Mesendoderm (in vitro differentiated cells): ENCODE measurements around the gene FZD10.

Experiments
- DNase-seq: peaks from one replicate; pipeline ENCODE4 v3.0.0; 2013
- H2AK5ac ChIP-seq: 2 replicates; pipeline ENCODE4 v1.6.1; 2013; ENCODE audit warnings: low read length, inconsistent platforms
- H2BK120ac ChIP-seq: 2 replicates; pipeline ENCODE4 v1.6.1; 2013; ENCODE audit warnings: low read depth, mild to moderate bottlenecking, low read length, moderate library complexity, mixed read lengths
- H2BK15ac ChIP-seq: replicated peaks from 2 replicates; pipeline ENCODE4 v1.6.1; 2013; ENCODE audit warnings: low read depth, mild to moderate bottlenecking, moderate library complexity
- H2BK5ac ChIP-seq: 2 replicates; pipeline ENCODE4 v1.6.1; 2013; ENCODE audit warnings: low read length, inconsistent platforms
- H3K18ac ChIP-seq: 2 replicates; pipeline ENCODE4 v1.6.1; 2013; ENCODE audit warnings: mild to moderate bottlenecking, low read length, mixed read lengths
- H3K23ac ChIP-seq: one replicate; pipeline ENCODE4 v1.6.1; 2013; ENCODE audit warnings: low read length
- H3K27ac ChIP-seq: 2 replicates; pipeline ENCODE4 v1.5.1; 2013; ENCODE audit warnings: low read depth, mild to moderate bottlenecking, inconsistent platforms, low read length, moderate library complexity
- H3K27me3 ChIP-seq: 2 replicates; pipeline ENCODE4 v1.6.1; 2013; ENCODE audit warnings: low read length, control low read depth, mild to moderate bottlenecking, inconsistent platforms; ENCODE audit not compliant: insufficient read depth, poor library complexity
- H3K36me3 ChIP-seq: 2 replicates; pipeline ENCODE4 v1.6.1; 2013; ENCODE audit warnings: low read length, inconsistent platforms; ENCODE audit not compliant: control insufficient read depth, insufficient read depth
- H3K4ac ChIP-seq: one replicate; pipeline ENCODE4 v1.6.1; 2013; ENCODE audit warnings: low read depth, mild to moderate bottlenecking, low read length, moderate library complexity
- H3K4me1 ChIP-seq: 2 replicates; pipeline ENCODE4 v1.6.1; 2013; ENCODE audit warnings: low read depth, low read length, inconsistent platforms; ENCODE audit not compliant: control insufficient read depth
- H3K4me2 ChIP-seq: 2 replicates; pipeline ENCODE4 v1.6.1; 2013; ENCODE audit warnings: low read length
- H3K4me3 ChIP-seq: 2 replicates; pipeline ENCODE4 v1.5.1; 2013; ENCODE audit warnings: mild to moderate bottlenecking, low read length
- H3K56ac ChIP-seq: one replicate; pipeline ENCODE4 v1.6.1; 2013; ENCODE audit warnings: low read length
- H3K79me1 ChIP-seq: 2 replicates; pipeline ENCODE4 v1.6.1; 2013; ENCODE audit warnings: low read length, inconsistent platforms
- H3K79me2 ChIP-seq: 2 replicates; pipeline ENCODE4 v1.6.1; 2013; ENCODE audit warnings: mild to moderate bottlenecking, low read length; ENCODE audit not compliant: control insufficient read depth, insufficient read depth
- H3K9ac ChIP-seq: 2 replicates; pipeline ENCODE4 v1.6.1; 2013; ENCODE audit warnings: low read length, inconsistent platforms
- H4K5ac ChIP-seq: one replicate; pipeline ENCODE4 v1.6.1; 2013; ENCODE audit warnings: low read length
- H4K8ac ChIP-seq: one replicate; pipeline ENCODE4 v1.6.1; 2013; ENCODE audit warnings: low read depth, mild to moderate bottlenecking, control low read depth, low read length, moderate library complexity
- WGBS: extraction: QIAGEN DNeasy Blood & Tissue Kit; methylation state at CpG from one replicate; pipeline ENCODE4 v1.1.7; 2013; ENCODE audit warnings: low lambda C conversion rate, missing lambda C conversion rate; ENCODE audit not compliant: insufficient coverage; ENCODE audit errors: extremely low coverage; 5-methylcytosine and 5-hydroxymethylcytosine counted together

The FZD10 gene

DNA sequence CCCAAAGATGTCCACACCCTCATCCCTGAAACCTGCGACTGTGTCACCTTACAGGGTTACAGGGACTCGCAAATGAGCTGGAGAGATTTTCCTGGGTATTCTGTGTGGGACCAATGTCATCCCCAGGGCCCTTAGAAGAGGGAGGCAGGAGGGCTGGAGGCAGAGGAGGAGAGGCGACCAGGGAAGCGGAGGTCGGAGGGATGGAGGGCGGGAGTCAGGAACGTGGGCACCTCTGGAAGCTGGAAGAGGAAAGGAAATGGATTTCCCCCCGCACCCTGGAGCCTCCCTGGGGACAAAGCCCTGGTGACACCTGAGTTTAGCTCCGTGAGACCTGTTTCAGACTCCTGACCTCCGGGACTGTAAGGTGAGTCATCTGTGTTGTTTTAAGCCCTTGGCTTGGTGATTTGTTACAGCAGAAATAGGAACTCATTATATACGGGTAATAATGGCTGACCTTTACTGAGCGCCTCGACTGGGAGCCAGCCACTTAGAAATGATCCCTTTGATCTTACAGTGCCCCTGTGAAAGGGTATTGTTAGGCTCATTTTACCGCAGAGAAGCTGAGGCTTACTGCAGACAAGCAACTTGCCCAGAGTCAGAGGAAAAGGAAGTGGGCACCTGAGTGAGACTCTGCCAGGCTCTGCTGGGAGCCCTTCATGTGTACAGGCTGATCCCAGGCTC, 29.3 kb upstream of the FZD10 start:
- Histone ChIP-seq H3K56ac (no peak overlapping the region), H3K27ac (no peak overlapping the region), H2BK15ac (no peak overlapping the region), H3K18ac (no peak overlapping the region), H3K36me3 (no peaks in the 10 kb centered on the region), H3K4me3 (no peak overlapping the region), H3K27me3 (no peaks in the 10 kb centered on the region), H3K9ac (no peak overlapping the region), H3K79me2 (no peaks in the 10 kb centered on the region), H2BK5ac (no peak overlapping the region), H2AK5ac (no peak overlapping the region), H4K8ac (no peak overlapping the region), H3K4me2 (no peak overlapping the region), H3K23ac (no peak overlapping the region), H2BK120ac (no peak overlapping the region), H3K4ac (no peak overlapping the region), H3K79me1 (no peaks in the 10 kb centered on the region), H4K5ac (no peak overlapping the region), H3K4me1 (no peaks in the 10 kb centered on the region)
- no CpG with 5 or more reads among the region's 14 CpGs for WGBS
- no peak for DNase-seq

DNA sequence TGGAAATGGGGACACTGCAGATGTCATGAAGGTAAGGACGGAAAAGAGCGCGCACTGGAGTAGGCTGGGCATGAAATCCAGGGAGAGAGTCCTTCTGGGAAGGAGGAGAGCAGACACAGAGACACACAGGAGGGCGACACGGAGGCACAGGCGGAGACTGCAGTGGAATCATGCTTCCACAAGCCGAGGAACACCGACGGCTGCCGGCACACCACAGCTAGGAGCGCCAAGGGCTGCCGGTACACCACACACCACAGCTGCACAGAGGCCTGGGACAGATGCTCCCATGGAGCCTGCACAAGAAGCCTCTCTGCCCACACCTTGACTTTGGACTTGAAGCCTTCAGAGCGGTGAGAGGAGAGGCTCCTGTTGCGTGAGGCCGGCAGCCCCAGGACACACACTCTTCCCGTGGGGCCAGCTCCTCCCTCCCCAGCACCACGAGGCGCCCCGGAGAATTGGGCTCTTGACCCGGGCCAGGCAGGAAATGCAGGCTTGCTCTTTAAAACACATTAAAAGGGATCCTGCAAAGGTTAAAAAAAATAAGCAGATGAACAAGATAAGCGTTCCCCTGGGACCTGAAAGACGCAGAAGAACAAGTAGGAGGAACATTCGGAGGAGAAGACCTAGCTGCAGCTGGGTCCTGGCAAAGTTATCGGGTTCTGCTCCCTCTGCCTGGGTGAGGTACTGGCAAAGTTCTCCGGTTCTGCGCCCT, 28.3 kb upstream of the FZD10 start:
- H2BK5ac ChIP-seq: no peak overlapping the region
- no CpG with 5 or more reads among the region's 26 CpGs for WGBS
- H3K27ac ChIP-seq: no peak overlapping the region
- no peak overlapping the region for H3K23ac ChIP-seq
- H3K4me3 ChIP-seq: no peak overlapping the region
- H2AK5ac ChIP-seq: no peak overlapping the region
- no peak overlapping the region for H3K18ac ChIP-seq
- H3K79me2 ChIP-seq: no peaks in the 10 kb centered on the region
- no peak overlapping the region for H3K9ac ChIP-seq
- no peak overlapping the region for H4K8ac ChIP-seq
- H3K4me2 ChIP-seq: no peak overlapping the region
- H2BK120ac ChIP-seq: no peak overlapping the region
- DNase-seq: no peak
- H3K79me1 ChIP-seq: no peaks in the 10 kb centered on the region
- no peak overlapping the region for H3K56ac ChIP-seq
- H3K36me3 ChIP-seq: no peaks in the 10 kb centered on the region
- no peaks in the 10 kb centered on the region for H3K4me1 ChIP-seq
- no peak overlapping the region for H3K4ac ChIP-seq
- H4K5ac ChIP-seq: no peak overlapping the region
- H2BK15ac ChIP-seq: no peak overlapping the region
- no peaks in the 10 kb centered on the region for H3K27me3 ChIP-seq

DNA sequence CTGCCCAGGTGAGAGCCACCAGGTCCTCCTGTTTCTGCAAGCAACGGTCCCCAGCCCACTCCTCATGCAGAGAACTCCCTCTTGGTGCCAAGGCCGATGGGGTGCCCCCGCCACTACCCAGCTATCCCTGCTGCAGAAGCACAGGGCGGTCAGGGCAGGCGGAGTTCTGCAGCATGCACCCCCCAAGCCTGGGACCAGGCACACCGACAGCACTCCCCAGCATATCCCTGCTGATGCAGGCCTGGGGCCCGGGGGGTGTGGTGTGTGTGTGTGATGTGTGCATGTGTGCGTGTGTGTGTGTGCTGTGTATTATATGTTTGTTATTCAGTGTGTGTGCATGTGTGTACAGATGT, 27.7 kb upstream of the FZD10 start:
- Histone ChIP-seq H2BK15ac (no peak overlapping the region), H3K18ac (no peak overlapping the region), H3K4me2 (no peak overlapping the region), H3K79me2 (no peaks in the 10 kb centered on the region), H3K27ac (no peak overlapping the region), H3K23ac (no peak overlapping the region), H4K8ac (no peak overlapping the region), H2BK120ac (no peak overlapping the region), H3K36me3 (no peaks in the 10 kb centered on the region), H2BK5ac (no peak overlapping the region), H3K79me1 (no peaks in the 10 kb centered on the region), H3K27me3 (no peaks in the 10 kb centered on the region), H3K9ac (no peak overlapping the region), H3K4me1 (no peaks in the 10 kb centered on the region), H4K5ac (no peak overlapping the region), H3K56ac (no peak overlapping the region), H3K4ac (no peak overlapping the region), H3K4me3 (no peak overlapping the region), H2AK5ac (no peak overlapping the region)
- no CpG with 5 or more reads among the region's 8 CpGs for WGBS
- DNase-seq: no peak

- no peak overlapping the region for H3K4me3 ChIP-seq
- H3K9ac ChIP-seq: no peak overlapping the region
- H3K4me2 ChIP-seq: no peak overlapping the region
- H2BK5ac ChIP-seq: no peak overlapping the region
- H4K5ac ChIP-seq: no peak overlapping the region
- H3K36me3 ChIP-seq: no peaks in the 10 kb centered on the region
- no peak overlapping the region for H2BK120ac ChIP-seq
- H2AK5ac ChIP-seq: no peak overlapping the region
- H3K27ac ChIP-seq: no peak overlapping the region
- H3K23ac ChIP-seq: no peak overlapping the region
- H3K79me1 ChIP-seq: no peaks in the 10 kb centered on the region
- H3K79me2 ChIP-seq: no peaks in the 10 kb centered on the region
- WGBS: no CpG with 5 or more reads among the region's 11 CpGs
- no peak overlapping the region for H4K8ac ChIP-seq
- no peak overlapping the region for H3K56ac ChIP-seq
- H3K18ac ChIP-seq: no peak overlapping the region
- H3K4me1 ChIP-seq: no peaks in the 10 kb centered on the region
- no peak overlapping the region for H2BK15ac ChIP-seq
- no peak overlapping the region for H3K4ac ChIP-seq
- no peak for DNase-seq
- no peaks in the 10 kb centered on the region for H3K27me3 ChIP-seq
Observed at GRCh38 chr12:130136509-130137039, 25.7 kb upstream of the FZD10 start.

- no peak for DNase-seq
- Histone ChIP-seq H3K36me3 (no peaks in the 10 kb centered on the region), H3K79me1 (no peaks in the 10 kb centered on the region), H4K8ac (no peak overlapping the region), H3K4me1 (no peaks in the 10 kb centered on the region), H3K56ac (no peak overlapping the region), H3K79me2 (no peaks in the 10 kb centered on the region), H3K18ac (no peak overlapping the region), H4K5ac (no peak overlapping the region), H2BK120ac (no peak overlapping the region), H3K27me3 (no peaks in the 10 kb centered on the region), H3K4me2 (no peak overlapping the region), H2BK5ac (no peak overlapping the region), H3K9ac (no peak overlapping the region), H2AK5ac (no peak overlapping the region), H2BK15ac (no peak overlapping the region), H3K23ac (no peak overlapping the region), H3K27ac (no peak overlapping the region), H3K4me3 (no peak overlapping the region), H3K4ac (no peak overlapping the region)
- no CpG with 5 or more reads among the region's 26 CpGs for WGBS
Observed at GRCh38 chr12:130137040-130138018, 24.9 kb upstream of the FZD10 start.
